GM19438 (cell line): ENCODE data around the gene LCLAT1.
"Not testable (repeated sequence)": the region's sequence is repeated elsewhere in the genome, so short reads cannot be mapped to it uniquely, and the experiment has no call there.

Experiments
- ATAC-seq: cut with Tn5 transposase; IDR thresholded peaks from one replicate; pipeline ENCODE4 v1.9.1; 2021; ENCODE audit warnings: low read depth; ENCODE audit not compliant: unreplicated experiment

LCLAT1 gene

DNA sequence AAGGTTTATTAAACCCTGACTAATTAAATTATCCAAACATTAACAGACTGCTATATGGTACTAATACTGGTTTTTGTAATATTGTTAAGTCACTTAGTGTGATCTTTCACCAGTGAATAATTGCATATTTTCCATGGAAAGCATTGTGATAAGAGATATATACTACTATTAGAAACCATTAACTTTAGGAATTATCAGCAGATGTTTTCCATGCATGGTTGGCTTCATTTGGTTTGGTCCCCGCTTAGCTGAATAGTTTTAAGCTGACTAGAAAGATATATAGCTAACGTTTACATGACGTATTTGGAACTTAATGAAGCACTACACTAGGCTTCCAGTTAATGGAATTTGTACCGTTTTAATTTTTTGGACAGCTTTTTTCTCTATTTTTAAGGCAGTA is 37.9 kb downstream of the LCLAT1 start:
- ATAC-seq: no peak

DNA sequence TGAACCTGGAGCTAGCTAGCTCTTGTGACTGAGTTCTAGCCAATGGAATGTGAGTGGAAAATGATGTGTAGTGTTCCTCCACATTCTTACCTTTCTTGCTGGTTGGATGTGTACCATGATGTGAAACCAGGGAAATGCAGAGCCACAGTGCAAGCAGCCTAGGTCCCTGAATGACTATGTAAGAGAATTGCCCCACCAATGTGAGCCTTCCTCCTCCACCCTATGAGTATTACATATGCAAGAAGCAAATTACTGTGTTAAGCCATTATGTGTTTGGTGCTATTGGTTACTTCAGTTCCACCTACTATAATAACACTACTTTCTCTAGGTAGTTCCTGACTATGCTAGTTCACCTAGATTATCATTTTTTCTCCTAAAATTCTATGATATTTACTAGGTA is 39.6 kb downstream of the LCLAT1 start:
- no peak for ATAC-seq

DNA sequence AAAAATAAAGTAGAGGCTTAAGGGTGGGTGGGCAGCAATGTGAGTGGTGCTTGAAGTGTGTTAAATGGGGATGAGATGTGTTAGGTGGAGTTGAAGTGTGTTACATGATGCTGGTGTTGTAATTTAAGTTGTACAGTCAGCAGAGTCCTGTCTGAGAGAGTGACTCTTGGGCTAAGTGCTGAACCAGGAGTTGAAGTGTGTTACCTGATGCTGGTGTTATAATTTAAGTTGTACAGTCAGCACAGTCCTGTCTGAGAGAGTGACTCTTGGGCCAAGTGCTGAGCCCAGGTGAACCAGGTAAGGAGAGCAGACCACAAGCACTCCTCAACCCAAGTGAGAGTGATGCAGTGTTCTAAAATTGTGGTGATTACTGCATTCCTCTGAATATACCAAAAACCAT is 40.6 kb downstream of the LCLAT1 start:
- ATAC-seq: no peak

DNA sequence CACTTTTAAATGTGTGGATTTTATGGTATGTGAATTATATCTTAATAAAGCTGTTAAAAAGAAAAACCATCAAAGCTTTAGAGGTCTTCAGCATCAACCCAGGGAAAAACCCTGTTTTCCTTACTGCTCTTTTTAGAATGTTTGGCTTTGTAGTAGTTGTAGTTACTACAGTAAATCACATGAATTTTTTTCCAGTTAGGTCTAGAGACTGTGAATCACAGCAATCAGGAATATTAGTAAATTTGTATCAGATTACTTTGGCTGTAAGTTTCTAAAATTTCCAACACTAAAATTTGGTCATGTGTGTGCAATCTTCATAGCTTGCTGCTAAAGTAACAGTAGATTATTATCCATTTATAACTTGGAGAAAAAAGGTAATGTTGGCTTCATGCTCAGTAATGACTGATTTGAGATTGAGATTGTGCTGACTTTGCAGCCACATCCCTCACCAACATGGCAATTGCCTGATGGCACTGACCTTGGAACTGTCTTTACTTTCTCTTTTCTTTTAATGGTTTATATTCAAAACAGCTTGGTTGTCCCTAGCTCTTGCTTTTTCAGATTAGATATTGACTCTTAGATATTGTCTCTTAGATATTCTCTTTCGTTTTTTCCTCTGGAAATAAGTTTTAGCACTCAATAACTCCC is 41.1 kb downstream of the LCLAT1 start:
- ATAC-seq: no peak

DNA sequence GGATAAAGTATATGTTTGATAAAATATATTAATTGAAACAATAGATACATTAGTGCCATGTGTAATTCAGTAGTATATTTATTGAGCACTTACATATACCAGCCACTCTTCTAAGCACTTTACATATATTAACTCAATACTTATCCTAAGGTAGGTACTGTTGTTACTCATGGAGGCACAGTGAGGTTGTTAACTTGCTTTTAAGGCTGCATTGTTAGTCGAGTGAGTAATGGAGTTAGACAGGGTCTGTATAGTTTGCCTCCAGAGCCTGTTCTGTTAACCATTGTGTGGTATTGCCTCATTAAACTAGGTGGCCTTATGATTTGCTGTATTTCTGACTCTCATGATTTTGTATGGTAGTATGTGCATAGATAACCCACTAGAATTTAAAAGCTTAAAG is 44.2 kb downstream of the LCLAT1 start:
- no peak for ATAC-seq

DNA sequence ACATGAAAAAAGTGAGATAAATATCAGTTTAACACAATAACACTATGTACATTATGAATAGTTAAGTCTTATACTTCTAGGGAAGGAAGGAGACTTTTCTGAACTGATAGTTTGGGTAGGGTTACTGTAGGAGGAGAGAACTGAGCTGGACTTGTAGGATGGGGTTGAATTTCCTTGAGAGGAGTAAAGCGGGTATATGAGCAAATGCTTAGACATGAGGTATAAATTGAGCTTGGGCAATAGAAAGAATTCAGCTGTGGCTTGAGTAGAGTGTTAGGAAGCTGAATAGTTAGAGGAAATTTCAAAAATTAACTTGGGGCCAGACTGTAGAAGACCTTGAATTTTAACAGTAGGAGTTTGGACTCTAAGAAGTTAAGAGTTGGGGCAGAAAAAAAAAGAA is 45.1 kb downstream of the LCLAT1 start:
- no peak for ATAC-seq

DNA sequence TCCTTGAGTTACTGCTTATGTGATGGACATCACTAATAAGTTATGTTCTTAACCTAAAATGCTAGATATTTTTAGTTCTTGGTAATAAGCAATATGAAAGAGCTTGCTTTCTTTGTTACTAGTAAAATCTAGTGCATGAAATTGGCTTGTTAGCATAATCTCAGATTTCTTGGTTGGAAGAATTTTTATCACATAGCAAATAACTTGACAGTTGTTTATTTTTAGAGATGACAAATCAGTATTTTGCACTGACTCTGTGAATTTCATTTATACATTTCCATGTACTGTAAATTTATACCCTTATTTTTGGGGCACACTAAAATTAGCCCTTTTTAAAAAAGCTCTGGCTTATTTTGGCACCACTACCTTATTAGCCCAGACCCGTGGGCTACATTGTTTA is 45.6 kb downstream of the LCLAT1 start:
- ATAC-seq: no peak

DNA sequence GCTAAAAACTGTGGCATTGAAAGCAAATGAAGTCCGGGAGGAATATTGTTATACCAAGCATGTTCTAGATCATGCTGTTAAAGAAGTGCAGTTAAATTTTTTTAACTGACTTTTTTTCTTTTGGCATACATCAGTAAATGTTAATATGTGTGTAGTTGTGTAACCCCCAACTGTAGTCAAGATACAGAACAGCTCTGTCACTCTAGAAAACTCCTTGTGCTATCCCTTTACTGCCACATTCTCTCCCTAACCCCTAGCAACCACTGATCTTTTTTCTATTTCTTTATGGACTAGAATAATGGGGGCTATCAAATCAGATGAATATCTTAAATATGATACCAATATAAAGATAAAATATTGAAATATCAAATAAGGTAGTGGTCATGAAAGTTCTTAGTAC is 46.4 kb downstream of the LCLAT1 start:
- no peak for ATAC-seq

DNA sequence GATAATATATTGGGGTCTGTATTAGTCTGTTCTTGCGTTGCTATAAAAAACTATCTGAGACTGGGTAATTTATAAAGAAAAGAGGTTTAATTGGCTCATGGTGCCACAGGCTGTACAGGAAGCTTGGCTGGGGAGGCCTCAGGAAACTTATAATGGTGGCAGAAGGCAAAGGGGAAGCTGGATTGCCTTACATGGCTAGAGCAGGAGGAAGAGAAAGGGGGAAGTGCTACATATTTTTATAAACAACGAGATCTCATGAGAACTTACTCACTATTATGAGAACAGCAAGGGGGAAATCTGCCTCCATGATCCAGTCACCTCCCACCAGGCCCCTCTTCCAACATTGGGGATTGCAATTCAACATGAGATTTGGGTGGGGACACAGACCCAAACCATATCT is 48.9 kb downstream of the LCLAT1 start:
- not testable (repeated sequence) for ATAC-seq

DNA sequence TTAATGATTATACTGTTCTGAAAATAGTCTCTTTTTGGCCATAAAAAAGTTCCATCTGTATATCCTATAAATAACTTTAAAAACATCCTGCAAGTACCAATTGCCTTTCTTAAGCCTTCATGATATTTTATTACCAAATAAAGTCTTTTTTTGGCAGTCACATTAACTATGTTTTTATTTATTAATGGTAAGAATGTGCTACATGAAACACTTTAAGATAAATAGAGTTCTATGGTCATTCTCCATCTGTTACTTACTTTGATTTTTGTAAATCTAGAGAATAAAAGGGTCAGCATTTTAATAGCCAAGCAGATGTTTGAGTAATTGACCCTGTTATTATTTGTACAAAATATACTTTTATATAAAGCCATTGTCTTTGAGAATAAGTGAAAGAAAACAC is 52.6 kb downstream of the LCLAT1 start:
- ATAC-seq: no peak

DNA sequence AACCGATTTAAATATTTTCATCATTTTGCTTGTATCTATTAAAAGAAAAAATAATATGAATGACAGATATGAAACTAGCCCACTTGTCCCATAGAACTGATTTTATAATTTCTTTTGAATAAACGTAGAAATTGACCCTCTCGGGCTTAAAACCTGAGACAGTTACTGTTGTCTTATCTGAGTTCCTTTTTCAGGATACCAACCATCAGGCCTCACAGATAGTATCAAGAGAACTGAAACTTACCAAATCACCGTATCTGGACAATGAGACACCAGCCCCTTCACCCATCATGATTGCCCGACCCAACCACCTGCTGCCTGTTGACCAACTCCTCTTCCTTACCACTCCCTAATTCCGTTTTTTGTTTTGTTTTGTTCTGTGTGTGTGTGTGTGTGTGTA is 53.7 kb downstream of the LCLAT1 start:
- no peak for ATAC-seq

DNA sequence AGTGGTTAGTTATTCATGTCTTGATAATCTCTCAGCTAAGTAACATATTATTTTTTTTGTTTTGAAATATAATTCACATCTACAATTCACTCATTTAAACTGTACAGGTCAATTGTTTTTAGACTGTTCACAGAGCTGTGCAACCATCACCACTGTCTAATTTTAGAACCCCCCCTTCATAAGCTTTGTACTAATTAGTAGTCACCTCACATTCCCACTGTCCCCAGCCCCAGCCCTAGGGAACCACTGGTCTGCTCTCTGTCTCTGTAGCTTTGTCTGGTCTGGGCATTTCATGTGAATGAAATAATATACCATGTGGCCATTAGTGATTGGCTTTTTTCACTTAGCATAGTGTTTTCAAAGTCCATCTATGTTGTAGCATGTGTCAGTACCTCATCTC is 55.3 kb downstream of the LCLAT1 start:
- ATAC-seq: no peak

DNA sequence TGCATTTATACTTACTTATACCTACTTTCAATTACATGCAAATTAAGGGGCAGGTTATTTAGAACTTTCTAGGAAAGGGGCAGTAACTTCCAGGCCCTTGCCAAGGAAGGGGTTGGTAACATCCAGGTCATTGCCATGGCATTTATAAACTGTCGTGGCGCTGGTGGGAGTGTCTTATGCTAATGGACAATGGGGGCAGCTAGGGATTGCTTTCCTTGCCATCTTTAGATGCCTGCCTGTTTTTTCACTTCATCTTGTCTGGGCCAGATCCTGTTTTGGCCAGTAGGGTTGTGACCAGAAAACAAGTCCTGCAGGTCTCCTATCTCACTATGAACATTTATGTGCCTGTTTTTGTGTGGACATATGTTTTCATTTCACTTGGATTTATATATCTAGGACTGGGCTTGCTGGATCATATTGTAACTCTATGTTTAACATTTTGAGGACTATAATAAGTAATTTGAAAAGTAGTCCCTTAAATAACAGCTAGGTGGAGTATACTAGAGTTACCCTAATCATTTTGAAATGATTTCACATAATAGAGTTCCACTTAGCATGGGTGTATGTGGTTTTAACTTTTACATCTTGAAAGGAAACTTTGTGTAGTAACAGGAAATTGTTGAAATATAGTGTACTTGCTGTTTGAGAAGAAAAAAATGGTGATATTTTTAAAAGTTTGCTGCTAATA is 56.1 kb downstream of the LCLAT1 start:
- ATAC-seq: no peak

DNA sequence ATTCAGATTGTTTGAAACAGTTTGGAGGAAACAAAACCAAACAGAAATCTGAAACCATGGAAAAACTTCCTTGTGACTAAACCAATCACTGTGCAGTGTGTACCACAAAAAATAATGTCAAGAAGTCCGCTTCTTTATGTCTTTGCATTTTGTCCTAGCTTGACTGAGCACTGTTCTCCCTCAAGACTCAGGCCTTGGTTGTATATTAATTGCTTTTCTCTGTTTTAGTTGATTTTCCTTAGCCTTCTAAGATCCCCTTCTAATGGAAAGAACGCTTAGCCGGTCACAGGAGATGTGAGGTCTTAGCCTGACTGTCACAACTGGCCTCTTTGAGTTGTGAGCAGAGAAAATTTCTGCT is 56.6 kb downstream of the LCLAT1 start:
- no peak for ATAC-seq

DNA sequence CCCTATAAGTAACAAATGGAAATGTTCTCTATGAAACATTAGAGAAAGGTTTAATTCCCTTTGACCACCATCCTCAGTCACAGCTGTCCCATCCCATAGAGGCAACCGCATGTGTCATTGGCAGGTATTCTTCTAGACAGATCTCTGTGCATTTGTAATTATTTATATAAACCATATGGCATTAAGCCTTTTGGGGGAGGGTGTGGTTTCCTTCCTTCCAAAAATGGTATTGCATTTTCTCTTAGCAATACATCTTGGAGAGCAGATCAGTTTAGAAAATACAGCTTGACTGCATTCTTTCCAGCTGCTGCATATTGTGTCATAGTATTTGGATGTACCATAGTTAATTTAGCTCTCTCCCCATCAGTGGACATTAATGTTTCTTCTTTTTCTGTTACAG is 57.7 kb downstream of the LCLAT1 start:
- no peak for ATAC-seq

DNA sequence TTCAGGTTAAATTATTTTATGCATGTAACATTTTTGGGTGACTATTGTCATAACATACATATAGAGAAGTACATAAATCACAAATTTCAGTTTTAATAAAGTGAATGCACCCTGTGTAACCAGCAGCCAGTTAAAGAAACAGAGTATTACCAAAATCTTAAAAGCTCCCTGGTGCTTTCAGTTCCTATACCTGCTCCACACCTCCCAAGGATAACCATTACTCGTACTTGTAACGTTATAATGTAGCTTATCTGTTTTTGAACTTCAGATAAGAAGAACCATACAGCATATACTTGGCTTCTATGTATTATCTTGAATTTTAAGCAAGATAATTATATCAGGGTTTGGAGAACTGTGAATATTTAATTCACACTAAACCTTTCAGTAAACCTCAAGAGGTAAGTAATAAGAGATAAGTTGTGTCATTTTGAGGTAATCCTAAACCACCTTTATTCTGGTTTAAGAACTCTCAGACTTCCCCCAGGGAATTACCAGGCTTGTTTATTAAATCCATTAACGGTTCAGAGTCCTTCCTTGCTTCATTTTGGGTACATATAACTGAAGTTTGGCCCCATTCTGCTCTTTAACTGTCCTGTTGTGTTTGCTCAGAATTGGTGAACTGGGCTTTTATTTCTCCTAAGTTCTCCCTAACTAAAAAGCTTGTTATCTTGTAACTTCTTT is 58.6 kb downstream of the LCLAT1 start:
- ATAC-seq: no peak

DNA sequence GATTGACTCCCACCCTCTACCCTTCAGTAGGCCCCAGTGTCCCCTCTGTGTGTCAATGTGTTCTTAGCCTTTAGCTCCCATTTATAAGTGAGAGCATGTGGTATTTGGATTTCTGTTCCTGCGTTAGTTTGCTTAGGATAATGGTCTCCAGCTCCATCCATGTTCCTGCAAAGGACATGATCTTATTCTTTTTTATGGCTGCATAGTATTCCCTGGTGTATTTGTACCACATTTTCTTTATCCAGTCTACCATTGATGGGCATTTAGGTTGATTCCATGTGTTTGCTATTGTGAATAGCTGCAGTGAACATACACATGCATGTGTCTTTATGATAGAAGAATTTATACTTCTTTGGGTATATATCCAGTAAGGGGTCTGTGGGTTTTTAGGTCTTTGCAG is 60.4 kb downstream of the LCLAT1 start:
- ATAC-seq: not testable (repeated sequence)

DNA sequence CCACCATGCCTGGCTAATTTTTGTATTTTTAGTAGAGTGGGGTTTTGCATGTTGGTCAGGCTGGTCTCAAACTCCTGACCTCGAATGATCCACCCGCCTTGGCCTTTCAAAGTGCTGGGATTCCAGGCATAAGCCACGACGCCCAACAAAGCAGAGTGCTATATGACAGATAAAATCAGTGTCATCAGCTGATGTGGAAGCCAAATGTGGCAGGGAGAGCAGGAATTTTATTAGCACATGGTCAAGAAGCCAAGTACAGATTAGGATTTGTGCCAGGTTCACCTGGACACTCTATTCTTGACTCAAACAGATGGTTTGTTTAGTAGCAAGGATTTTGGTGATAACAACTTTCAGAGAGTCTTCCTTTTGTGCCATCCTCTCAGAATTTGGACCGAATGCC is 62.7 kb downstream of the LCLAT1 start:
- ATAC-seq: no peak

DNA sequence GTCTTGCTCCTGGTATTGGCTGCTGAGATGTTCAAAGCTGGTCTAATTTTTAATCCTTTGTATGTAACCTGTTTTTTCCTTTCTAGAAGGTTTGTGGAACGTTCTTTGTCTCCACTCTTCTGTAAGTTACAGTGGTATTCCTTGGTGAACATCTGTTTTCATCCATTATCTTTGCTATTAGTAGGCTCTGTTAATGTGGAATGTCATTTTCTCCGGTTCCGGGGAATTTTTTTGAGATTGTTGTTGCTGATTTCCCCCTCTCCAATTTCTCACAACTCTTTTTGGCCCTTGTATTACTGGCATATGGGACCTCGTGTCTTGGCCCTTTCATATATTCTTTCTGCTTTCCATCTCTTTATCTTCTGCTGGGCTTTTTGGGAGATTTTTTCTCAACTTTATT is 63.4 kb downstream of the LCLAT1 start:
- no peak for ATAC-seq

DNA sequence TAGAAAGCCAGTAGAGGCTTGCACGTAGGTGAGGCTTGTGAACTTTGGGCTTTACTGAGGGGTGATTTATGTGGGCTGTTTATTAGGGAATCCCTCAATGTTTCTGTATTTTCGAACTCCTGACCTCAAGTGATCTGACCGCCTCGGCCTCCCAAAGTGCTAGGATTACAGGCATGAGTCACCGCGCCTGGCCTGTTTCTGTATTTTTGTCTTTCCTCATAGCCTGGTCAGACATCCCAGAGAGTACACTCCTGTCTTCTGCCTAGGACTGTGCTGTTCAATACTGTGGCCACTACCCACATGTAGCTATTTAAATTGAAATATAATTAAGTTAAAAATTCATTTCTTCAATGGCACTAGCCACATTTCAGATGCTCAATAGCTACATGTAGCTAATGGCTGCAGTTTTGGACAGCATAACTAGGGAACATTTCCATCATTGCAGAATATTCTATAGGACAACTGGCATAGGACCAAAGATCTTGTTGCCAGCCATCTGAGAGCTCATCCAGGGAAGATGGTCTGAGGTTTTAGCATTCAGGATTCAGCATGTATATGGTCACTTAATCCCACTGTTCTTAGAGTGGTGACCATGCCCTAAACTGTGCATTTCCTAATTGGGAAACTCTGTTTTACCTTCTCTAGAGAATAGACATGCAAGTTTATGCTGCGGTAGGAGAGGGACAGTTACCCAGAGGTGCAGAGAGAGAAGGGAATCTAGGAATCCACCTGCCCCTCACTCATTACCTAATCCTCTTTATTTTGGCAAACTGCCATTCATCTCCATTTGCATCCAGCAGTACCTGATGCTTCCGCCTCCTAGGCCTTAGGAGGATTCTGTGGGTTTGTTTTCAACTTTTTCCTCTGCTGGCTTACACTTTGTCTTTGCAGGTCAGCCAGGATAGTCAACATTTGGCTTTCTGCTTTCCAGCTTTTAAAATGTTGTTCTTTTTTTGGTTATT is 64.4 kb downstream of the LCLAT1 start:
- no peak for ATAC-seq

DNA sequence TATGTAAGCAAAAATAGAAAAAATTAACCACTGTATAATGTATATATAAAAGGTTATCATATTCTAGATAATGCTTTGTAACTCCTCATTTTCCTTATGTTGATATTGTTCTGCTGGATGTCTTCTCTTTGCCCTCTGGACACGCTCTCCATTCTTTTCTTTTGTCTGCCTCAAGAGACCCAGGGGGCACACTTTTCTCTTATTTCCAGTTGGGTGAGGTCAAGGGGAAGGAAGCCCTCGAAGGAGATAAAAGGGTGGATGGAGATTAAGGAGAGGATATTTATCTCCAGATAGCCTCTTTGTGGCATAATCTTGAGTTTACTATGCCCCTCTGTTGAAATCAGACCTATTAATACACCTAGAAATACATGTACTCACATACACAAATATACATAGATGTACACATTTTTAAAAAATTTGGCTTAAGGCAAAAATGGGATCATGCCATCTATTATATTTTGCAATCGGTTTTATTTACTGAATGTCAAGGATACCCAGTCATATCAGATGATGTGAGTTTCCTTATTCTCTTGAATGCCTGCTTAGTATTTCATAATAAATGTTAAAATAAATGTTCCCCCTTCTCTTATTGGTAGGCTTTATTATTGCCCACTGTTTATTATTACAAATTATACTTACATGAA is 65.3 kb downstream of the LCLAT1 start:
- ATAC-seq: no peak
